Fibroblast of skin of right biceps (primary cell): ENCODE measurements around the gene USP5.
"Not testable (repeated sequence)": the region's sequence is repeated elsewhere in the genome, so short reads cannot be mapped to it uniquely, and the experiment has no call there.

ENCODE experiments used
- DNase-seq: peaks from one replicate; pipeline ENCODE4 v3.0.0-alpha.2; 2013

Gene USP5

DNA sequence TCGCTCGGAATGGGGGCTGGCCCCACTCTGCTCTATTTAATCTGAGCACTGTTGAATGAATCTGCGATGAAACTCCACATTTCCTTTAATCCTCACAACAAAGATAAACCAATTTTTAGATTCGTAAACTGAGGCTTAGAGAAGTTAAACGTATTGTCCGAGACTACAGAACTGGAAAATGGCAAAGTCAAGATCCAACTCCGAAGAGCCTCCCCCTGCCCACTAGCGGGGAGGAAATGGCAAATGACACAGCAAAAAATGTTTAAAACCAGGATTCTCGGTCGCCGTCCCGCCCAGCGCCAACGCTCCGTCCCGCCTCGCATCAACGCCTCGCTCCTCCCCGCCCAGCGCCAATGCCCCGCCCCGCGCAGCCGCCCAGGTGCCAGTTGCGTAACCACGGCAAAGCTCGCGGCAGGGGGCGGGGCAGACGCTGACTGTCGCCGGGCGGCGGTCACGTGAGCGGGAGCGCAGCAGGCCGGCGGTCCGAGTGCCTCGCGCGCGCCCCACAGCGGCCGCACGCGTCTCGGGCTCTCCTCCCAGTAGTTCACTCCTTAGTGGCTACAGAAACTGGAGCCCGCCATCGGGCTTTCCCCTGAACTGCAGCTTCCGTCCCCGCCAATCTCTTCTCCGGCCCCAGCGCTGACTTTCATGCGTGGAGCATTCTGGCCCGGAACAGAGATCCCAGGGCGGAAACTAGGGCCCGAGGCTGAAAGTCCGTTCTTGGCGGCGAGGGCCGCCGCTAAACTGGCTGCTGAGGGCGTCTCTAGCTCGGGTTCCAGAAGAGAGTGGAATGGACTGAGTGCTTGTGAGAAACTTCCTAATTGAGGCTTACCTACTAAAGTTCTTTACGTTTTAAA lies 39.1 kb downstream of the USP5 start:
- DNase-seq, result peak; percentile 97

DNA sequence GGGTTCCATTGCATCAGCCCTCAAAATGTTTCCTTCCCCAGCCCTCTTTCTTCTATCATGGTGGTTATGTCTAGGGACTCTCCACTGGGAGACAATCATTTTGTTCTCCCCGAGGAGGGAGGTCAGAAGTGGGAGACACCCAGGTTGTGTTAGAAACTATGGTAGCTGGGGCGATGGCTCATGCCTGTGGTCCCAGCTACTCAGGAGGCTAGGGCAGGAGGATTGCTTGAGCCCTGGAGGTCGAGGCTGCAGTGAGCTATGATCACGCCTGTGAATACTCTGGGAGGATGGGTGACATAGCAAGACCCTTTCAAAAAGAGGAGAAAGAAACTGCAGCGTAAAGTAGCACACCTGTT lies 39.7 kb downstream of the USP5 start:
- no peak for DNase-seq

DNA sequence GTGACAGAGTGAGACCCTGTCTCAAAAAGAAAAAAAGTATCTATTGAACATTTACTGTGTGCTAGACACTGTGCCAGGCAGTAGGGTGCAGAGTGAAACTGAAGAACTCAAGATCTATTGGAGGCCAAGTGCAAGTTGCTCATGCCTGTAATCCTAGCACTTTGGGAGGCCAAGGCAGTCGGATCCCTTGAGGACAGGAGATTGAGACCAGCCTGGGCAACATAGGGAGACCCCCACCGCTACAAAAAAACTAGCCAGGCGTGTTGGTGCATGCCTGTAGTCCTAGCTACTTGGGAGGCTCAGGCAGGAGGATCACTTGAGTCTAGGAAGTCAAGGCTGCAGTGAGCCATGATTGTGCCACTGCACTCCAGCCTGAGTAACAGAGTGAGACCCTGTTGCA lies 40.7 kb downstream of the USP5 start:
- DNase-seq, result not testable (repeated sequence)

DNA sequence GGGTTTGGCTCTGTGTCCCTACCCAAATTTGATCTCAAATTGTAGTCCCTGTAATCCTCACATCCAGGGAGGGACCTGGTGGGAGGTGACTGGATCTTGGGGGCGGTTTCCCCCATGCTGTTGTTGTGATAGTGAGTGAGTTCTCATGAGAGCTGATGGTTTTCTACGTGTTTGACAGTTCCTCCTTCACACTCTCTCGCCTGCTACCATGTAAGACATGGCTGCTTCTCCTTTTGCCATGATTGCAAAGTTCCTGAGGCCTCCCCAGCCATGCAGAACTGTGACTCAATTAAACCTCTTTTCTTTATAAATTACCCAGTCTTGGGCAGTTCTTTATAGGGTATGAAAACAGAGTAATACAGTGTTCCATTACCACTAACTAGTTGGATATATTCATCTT lies 42.4 kb downstream of the USP5 start:
- DNase-seq, result no peak

DNA sequence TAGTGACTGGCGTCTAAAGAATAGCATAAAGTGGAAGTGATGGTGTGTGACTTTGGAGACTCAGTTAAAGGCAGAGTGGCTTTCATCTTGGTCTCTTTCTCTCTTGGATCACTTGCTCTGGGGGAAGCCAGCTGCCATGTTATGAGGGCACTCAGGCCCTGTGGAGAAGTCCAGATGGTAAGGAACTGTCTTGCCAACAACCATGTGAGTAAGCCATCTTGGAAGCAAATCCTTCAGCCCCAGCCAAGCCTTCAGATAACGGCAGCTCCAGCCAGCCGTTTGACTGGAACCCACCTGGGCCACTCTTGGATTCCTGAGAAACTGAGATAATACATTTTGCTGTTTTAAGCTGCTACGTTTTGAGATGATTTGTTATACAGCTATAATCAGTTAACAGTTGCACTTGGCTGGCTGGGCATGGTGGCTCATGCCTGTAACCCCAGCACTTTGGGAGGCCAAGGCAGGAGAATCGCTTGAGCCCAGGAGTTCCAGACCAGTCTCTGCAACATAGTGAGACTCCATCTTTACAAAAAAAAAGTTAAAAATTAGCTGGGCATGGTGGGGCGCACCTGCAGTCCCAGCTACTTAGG lies 45.0 kb downstream of the USP5 start:
- no peak for DNase-seq

DNA sequence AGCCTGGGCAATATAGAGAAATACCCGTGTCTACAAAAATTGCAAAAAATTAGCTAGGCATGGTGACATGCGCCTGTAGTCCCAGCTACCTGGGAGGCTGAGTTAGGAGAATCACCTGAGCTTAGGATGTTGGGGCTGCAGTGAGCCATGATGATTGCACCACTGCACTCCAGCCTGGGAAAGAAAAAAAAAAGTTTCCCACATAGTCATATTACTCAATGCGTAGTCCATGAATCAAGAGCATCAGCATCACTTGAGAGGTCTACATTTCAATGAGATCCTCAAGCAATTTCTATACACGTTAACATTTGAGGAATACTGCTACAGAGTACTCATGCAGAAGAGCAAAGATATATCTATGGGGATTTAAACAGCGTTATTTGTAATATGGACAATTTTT lies 47.5 kb downstream of the USP5 start:
- no peak for DNase-seq

DNA sequence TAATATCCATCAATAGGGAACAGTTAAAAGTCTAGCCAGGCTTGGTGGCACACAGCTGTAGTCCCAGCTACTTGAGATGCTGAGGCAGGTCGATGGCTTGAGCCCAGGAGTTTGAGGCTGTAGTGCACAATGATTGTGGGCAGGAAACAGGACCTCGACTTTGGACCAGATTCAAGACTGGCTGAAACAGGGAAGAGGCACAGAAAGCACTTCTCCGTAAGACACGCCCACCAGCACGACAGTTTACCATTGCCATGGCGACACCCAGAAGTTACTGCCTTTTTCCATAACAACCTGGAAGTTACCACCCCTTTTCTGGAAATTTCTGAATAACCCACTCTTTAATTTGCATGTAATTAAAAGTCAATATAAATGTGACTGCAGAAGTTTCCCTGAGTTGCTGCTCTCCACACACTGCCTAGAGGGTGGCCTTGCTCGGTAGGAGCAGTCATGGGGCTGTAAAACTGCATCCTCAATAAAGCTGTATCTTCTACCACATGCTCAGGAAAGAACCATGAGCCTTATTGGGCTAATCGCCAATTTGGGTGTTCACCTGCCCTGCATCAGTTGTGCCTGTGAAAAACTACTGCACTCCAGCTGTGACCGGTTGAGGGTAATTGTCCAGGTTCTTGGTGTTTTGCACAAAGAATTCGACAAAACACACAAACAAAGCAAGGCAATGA lies 48.0 kb downstream of the USP5 start:
- no peak for DNase-seq

DNA sequence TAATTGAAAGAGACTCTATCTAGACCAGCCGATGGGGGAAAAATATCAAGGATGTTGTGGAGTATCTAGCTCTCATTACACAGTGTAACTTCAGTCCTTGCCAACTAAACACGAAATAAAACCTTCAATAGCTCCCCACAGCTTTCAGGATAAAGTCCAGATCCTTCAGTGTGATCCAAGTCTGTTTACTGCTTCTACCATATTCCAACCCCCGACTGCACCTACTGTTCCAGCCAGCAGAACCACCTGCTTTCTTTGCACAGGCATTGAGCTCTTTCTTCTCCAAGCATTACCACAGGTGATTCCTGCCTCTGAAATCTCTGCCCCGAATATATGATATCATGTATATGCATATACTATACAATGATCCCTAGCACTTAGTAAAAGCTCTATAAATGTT lies 50.5 kb downstream of the USP5 start:
- no peak for DNase-seq

DNA sequence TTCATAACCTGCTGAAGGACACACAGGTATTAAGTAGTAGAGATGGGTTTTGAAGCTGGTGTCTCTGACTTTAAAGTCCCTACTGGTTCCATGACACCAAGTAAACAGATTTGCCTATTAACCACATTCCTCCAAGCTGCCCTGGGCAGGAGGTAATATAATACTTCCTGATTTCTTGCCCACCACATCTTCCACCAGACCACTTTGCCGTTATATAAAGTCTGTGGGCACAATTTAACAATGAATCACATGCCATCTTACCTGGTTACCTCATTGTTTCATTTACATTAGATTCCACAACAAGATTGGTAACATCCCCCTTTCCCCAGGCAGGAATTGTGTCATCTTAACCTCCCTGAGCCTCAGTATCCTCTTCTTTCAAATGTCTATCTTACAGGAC lies 51.8 kb downstream of the USP5 start:
- no peak for DNase-seq

DNA sequence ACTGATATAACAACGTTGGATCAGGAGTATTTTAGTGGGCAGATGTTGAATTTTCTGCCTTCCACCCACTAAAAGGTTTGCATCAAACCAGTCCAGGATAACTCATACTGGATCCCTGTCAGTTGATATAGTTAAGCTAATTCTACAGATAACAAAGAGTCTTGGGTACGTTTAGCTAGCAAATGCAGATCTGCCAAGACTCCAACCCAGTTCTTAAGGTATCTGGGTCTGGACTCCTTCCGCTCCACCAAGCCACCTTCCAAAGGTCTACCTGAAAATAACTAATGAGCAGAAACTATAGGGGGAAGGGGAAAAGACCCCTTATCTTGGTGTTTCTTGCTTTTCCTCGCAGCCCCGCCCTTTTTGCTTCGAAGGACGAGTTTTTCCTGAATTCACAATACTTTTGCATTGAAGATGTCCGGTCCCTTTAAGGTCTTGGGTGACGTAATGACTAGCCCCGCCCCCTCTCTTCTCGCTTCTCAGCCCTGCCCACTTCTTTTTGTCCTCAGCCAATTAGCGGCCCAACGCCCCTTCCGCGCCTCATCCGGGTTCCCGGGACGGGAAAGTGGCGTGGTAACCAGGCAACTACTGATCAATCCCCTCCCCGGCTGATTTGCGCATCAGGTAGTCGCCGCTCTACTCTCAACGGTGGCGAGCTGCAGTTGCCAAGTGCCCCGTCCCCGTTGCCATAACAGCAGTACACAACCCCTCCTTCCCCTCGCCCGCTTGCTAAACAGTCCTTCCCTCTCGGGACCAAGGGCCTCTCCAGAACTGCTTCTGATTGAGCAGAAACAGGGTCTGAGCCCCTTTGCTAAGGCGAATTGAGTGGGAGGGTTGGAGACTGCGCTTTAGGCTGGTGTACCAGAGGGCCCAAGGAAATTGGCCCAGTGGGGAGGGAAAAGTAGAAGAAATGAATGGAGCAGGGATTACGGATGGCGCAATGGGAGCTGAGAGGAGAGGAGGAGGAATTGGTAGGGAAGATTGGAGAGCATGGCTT lies 52.6 kb downstream of the USP5 start, which contains the start of gene LRRC23:
Gene LRRC23, plus strand, starts transcription at position 543 of the 997 bp plus-strand sequence. CDS start 812 bp downstream, outside the sequence.
- DNase-seq, result peak; percentile 96

DNA sequence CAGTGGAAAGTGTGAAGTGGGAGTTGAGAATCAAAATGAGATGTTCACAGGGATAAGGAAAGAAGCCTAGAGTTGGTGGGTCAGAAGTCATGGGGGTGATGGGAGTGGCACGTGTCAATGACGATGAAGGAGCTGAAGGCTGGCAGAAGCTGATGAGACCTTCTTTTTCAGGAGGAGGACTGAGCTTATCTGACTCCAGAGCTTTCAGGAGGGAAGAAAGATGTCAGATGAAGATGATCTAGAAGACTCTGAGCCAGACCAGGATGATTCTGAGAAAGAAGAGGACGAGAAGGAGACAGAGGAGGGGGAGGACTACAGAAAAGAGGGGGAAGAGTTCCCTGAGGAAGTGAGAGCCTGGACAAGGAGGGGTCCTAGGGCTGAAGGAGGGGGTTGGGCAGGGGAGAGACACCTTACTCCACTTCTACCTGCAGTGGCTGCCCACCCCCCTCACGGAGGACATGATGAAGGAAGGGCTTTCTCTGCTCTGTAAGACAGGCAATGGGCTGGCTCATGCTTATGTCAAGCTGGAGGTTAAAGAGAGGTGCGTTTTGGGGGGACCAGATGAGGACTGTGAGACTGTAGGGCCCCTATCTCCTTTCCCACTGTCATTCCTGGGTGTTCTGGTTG lies 53.6 kb downstream of the USP5 start:
- DNase-seq, result no peak

DNA sequence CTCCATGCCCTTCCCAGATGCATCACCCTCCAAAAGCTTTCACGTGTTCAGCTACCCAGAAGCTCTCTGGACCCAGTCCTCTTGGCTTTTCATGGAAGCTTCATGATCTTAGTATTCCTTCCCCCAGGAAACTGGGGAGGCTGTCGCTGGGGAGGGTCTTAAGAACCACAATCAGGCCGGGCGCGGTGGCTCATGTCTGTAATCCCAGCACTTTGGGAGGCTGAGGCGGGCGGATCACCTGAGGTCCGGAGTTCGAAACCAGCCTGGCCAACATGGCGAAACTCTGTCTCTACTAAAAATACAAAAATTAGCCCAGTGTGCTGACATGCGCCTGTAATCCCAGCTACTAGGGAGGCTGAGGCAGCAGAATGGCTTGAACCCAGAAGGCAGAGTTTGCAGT lies 56.2 kb downstream of the USP5 start:
- not testable (repeated sequence) for DNase-seq

DNA sequence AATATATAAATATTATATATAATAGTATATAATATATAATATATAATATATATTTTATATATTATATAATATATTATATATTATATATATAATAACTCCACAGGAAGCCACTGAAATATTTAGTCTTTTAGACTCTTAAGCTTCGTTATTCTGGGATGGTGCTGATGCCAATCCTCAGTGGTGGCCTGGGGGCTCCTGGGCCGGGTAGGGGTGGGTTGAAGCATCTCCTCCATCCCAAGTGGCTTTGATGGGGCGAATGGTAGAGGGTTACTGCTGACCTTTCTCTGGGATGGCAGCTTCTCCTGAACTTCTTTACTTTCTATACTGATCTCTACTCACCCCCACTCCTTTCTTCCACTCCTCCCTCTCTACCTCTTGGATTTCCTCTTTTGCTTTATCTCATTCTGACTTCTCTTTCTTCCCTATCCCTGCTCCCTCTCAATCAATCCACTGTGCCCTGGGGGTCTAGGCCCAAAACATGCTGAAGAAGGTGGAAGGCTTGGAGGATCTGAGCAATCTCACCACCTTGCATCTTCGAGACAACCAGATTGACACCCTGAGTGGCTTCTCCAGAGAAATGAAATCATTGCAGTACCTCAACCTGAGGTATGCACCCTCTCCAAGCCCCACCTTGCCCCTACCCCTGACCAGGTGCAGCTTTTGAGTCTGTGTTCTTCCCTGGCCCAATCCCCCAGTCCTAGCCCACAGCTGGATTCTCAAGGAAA lies 57.6 kb downstream of the USP5 start:
- no peak for DNase-seq

DNA sequence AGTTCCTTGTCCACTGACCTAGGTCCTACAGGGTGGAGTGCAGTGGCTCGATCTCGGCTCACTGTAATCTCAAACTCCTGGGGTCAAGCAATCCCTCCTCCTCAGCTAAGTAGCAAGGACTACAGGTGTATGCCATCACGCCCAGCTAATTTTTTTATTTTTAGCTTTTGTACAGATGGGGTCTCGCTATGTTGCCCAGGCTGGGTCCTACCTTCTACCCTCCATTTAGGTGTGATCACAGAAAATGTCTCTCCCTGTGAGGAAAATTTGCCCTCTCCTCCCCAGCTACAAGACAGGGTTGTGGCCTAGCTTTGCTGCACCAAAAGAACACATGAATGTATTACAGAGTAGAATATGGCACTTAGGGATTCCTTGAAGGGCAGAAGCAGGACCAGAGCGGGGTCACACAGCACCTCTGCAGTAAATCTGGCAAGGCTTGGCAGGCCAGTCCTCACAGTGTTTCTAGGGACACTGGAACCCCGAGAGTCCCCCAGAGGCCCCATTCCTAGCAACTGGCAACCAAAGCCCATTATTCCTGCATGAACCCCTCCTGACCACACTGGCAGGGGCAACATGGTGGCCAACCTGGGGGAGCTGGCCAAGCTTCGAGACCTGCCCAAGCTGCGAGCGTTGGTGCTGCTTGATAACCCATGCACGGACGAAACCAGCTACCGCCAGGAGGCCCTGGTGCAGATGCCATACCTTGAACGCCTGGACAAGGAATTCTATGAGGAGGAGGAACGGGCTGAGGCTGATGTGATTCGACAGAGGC lies 60.4 kb downstream of the USP5 start:
- DNase-seq, result no peak

DNA sequence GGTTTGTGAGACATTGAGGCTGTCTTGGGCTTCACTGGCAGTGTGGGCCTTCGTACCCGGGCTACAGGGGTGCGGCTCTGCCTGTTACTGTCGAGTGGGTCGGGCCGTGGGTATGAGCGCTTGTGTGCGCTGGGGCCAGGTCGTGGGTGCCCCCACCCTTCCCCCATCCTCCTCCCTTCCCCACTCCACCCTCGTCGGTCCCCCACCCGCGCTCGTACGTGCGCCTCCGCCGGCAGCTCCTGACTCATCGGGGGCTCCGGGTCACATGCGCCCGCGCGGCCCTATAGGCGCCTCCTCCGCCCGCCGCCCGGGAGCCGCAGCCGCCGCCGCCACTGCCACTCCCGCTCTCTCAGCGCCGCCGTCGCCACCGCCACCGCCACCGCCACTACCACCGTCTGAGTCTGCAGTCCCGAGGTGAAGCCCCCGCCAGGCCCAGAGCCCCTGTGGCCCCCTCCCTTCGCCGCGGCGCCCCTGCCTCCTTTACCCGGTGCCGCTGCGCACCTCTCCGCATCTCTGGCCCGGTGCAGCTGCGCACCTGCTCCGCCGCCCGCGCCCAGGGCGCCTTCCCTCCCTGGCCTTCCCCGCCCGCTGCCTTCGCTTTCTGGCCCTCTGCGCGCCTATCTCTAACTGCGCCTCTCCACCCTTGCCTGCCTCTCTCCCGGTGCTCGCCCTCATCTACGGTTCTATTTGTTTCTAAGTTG lies 62.4 kb downstream of the USP5 start, which contains the start of gene ENO2:
Gene ENO2, plus strand, starts transcription at position 335 of the 701 bp plus-strand sequence. CDS start 1,253 bp downstream, outside the sequence.
- DNase-seq, result peak; percentile 80

DNA sequence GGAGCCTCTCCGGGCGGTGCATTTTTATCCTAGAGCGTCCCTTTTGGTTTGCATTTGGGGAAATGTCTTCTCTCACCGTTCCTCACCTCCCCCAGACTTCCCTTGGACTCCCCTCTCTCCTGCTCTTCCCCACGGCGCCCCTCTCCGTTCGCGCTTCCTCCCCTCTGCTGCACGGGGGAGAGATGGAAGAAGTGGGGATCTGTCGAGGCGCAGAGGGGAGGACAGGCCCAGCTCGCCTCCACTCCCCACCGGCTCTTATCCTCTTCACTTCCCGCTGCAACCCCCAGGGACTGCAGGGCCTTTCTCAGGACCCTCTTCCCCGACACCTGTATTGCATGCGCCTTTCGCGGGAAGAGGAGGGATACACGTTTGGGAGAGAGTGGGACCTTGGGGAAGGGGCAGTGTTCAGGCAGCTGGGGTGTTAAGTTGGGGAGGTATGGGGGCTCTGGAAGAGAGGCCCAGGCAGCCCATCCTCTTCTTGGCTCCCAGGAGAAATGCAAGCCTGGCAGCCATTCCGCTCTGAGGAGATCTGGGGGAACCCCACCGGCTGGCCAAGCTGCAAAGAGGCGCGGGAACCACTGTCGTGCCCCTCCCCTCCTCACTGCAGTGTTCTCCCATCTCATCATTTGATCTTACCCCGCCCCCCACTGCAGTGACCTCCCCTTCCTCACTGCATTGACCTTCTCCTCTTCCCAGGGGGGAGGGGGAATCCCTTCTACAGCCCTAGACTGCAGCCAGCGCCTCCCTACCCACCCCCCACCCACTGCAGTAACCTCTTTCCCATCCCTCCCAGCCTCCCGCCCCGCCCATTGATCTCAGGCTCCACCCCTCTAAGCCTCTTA lies 63.2 kb downstream of the USP5 start:
- peak; percentile 42 for DNase-seq

DNA sequence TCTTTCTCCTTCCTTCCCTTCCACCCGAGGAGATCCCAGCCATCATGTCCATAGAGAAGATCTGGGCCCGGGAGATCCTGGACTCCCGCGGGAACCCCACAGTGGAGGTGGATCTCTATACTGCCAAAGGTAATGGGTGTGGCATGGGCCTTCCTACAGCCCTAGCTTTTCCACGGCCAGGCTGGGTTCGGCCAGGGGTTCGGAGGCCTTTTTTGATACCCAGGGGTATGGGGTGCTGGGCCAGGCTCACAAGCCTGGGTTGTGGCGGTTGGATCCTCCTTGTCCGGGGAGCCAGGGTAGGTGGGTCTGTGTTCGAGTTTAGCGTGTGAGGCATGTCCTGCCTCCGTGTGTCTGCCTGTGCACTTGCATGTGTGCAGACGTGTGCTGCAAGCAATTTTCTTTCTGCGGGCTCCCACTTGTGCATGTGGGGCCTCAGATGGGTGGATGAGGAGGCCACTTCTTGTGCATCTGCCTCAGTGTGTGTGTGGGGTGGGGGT lies 63.9 kb downstream of the USP5 start:
- no peak for DNase-seq
